Fibroblast of lung (primary cell): ENCODE data around the gene PRODH2.
"Not testable (repeated sequence)": the region's sequence is repeated elsewhere in the genome, so short reads cannot be mapped to it uniquely, and the experiment has no call there.

Source experiments
- CTCF ChIP-seq, 2 donors: IDR thresholded peaks in 1 of 2; conservative IDR thresholded peaks in 1 of 2; 1 replicate in 1 of 2; 2 replicates in 1 of 2; pipeline ENCODE4 v1.5.1; 2011 to 2012; ENCODE audit warnings: low read length in 2 of 2, control low read depth in 1 of 2, inconsistent platforms in 1 of 2, low read depth in 1 of 2, mild to moderate bottlenecking in 1 of 2
- EZH2 ChIP-seq: IDR thresholded peaks from 2 replicates; pipeline ENCODE4 v1.5.1; 2012; ENCODE audit warnings: low read length, control low read depth, mild to moderate bottlenecking; ENCODE audit errors: missing control alignments

- TF ChIP-seq CTCF (conservative IDR thresholded peaks at IDR 0.05 in 1 of 2, IDR thresholded peaks at IDR 0.05 in 1 of 2; ENCODE audit: low read depth in 1 of 2, low read length in 2 of 2); EZH2: not testable (repeated sequence)
Measured at GRCh38 chr19:35772362-35772761, 40.3 kb downstream of the PRODH2 start.
